ENCODE data around the gene TRAPPC2B.

Gene TRAPPC2B

GRCh38 chr19:57348136-57348535 lies 15.2 kb upstream of the TRAPPC2B start:
- Histone ChIP-seq H3K27ac (ENCODE audit: low read depth, low read length, poor library complexity, severe bottlenecking) (no peak overlapping the region), H3K4me1 (ENCODE audit: insufficient read depth, low read length, severe bottlenecking) (peaks cover 16% of the 10 kb centered on the region), H3F3A (ENCODE audit: insufficient read depth, low read length) (no peaks in the 10 kb centered on the region), H2AFZ (ENCODE audit: low read length) (no peak overlapping the region), H3K4me3 (ENCODE audit: low read depth, low read length, poor library complexity, severe bottlenecking) (no peak overlapping the region), H3K9me3 (ENCODE audit: low read length) (no peaks in the 10 kb centered on the region), H3K9me2 (ENCODE audit: low read depth, low read length) (no peaks in the 10 kb centered on the region), H4K20me1 (ENCODE audit: insufficient read depth, low read length) (no peaks in the 10 kb centered on the region), H3K79me2 (ENCODE audit: insufficient read depth, low read length) (no peaks in the 10 kb centered on the region), H3K4me2 (ENCODE audit: low read length) (no peak overlapping the region), H3K27me3 (ENCODE audit: insufficient read depth, low read length) (no peaks in the 10 kb centered on the region), H3K9ac (ENCODE audit: low read length) (no peak overlapping the region), H3K36me3 (ENCODE audit: insufficient read depth, low read length) (no peaks in the 10 kb centered on the region)
- TF ChIP-seq EZH2 (IDR thresholded peaks at IDR 0.05; ENCODE audit: borderline replicate concordance, low read length) (no peak), CTCF (IDR thresholded peaks at IDR 0.05; ENCODE audit: low read length) (no peak)

GRCh38 chr19:57350877-57351805 lies 12.2 kb upstream of the TRAPPC2B start, which contains the start of gene ZNF304:
Gene ZNF304 (plus strand): TSS chr19:57351271. CDS start chr19:57351665, 394 bp downstream.
- Histone ChIP-seq H3K9ac (ENCODE audit: low read length) (peak within 1 kb of the TSS; percentile 71), H3F3A (ENCODE audit: insufficient read depth, low read length) (no peaks in the 10 kb centered on the region), H4K20me1 (ENCODE audit: insufficient read depth, low read length) (no peaks in the 10 kb centered on the region), H3K4me1 (ENCODE audit: insufficient read depth, low read length, severe bottlenecking) (peaks cover 16% of the 10 kb centered on the region), H3K27ac (ENCODE audit: low read depth, low read length, poor library complexity, severe bottlenecking) (no peak within 1 kb of the TSS), H3K79me2 (ENCODE audit: insufficient read depth, low read length) (no peaks in the 10 kb centered on the region), H3K36me3 (ENCODE audit: insufficient read depth, low read length) (peaks cover 22% of the 10 kb centered on the region), H3K4me2 (ENCODE audit: low read length) (peak within 1 kb of the TSS; percentile 77), H3K9me2 (ENCODE audit: low read depth, low read length) (no peaks in the 10 kb centered on the region), H3K27me3 (ENCODE audit: insufficient read depth, low read length) (no peaks in the 10 kb centered on the region), H3K4me3 (ENCODE audit: low read depth, low read length, poor library complexity, severe bottlenecking) (peak within 1 kb of the TSS; percentile 81), H3K9me3 (ENCODE audit: low read length) (no peaks in the 10 kb centered on the region), H2AFZ (ENCODE audit: low read length) (peak within 1 kb of the TSS; percentile 71; the same call in 1 of the 2 replicates)
- no peak for TF ChIP-seq EZH2 (IDR thresholded peaks at IDR 0.05; ENCODE audit: borderline replicate concordance, low read length)
- TF ChIP-seq CTCF (IDR thresholded peaks at IDR 0.05; ENCODE audit: low read length), result no peak

GRCh38 chr19:57351867-57352266 lies 11.5 kb upstream of the TRAPPC2B start:
- no peak overlapping the region for H3K27ac ChIP-seq (ENCODE audit: low read depth, low read length, poor library complexity, severe bottlenecking)
- H3K79me2 ChIP-seq (ENCODE audit: insufficient read depth, low read length), result no peaks in the 10 kb centered on the region
- peaks cover 29% of the 10 kb centered on the region for H3K36me3 ChIP-seq (ENCODE audit: insufficient read depth, low read length)

More at GRCh38 chr19:57351867-57352266, 11.5 kb upstream of the TRAPPC2B start:
- peak overlapping the region; percentile 71; the same call in 1 of the 2 replicates for H3K9ac ChIP-seq (ENCODE audit: low read length)
- H3F3A ChIP-seq (ENCODE audit: insufficient read depth, low read length), result no peaks in the 10 kb centered on the region
- H3K4me2 ChIP-seq (ENCODE audit: low read length), result peak overlapping the region; percentile 72
- TF ChIP-seq EZH2 (IDR thresholded peaks at IDR 0.05; ENCODE audit: borderline replicate concordance, low read length), result no peak
- TF ChIP-seq CTCF (IDR thresholded peaks at IDR 0.05; ENCODE audit: low read length), result no peak
- H3K9me2 ChIP-seq (ENCODE audit: low read depth, low read length), result no peaks in the 10 kb centered on the region
- H3K9me3 ChIP-seq (ENCODE audit: low read length), result no peaks in the 10 kb centered on the region
- peak overlapping the region; percentile 81 for H3K4me3 ChIP-seq (ENCODE audit: low read depth, low read length, poor library complexity, severe bottlenecking)
- H2AFZ ChIP-seq (ENCODE audit: low read length), result no peak overlapping the region
- peaks cover 16% of the 10 kb centered on the region for H3K4me1 ChIP-seq (ENCODE audit: insufficient read depth, low read length, severe bottlenecking)
- no peaks in the 10 kb centered on the region for H3K27me3 ChIP-seq (ENCODE audit: insufficient read depth, low read length)
- no peaks in the 10 kb centered on the region for H4K20me1 ChIP-seq (ENCODE audit: insufficient read depth, low read length)
